ENCODE data around the gene GMDS. TPM values are rescaled to one million over a fixed set of nuclear protein-coding genes. Genes with fewer than 3 reads are reported as not detected.

The GMDS gene
- total RNA-seq, 4 donors from 2014 or later = 8.7 to 23.1 (median 18.4) TPM

- TF ChIP-seq POLR2A (IDR thresholded peaks at IDR 0.05) = no peak
- no peak for DNase-seq (ENCODE audit: low spot score in 2 of 2)
- intact Hi-C loops (cut with DNase I; ENCODE audit: low total_unique reads) = no loop called here
- no peak overlapping the region for H3K4me3 ChIP-seq (ENCODE audit: low read depth, poor library complexity, severe bottlenecking)
- WGBS, 2 donors = 88 to 91% methylated on average over 31 of the region's 31 CpGs
These were observed 664.0 kb downstream of the GMDS start for GRCh38 chr6:1581120-1581991.

GRCh38 chr6:1580585-1580984 is 664.8 kb downstream of the GMDS start:
- 67 to 69% methylated on average over 9 of the region's 9 CpGs for WGBS, 2 donors
- TF ChIP-seq CTCF (IDR thresholded peaks at IDR 0.05) (no peak), POLR2A (IDR thresholded peaks at IDR 0.05) (no peak)
- no peak overlapping the region for H3K4me3 ChIP-seq (ENCODE audit: low read depth, poor library complexity, severe bottlenecking)
- no peak for DNase-seq (ENCODE audit: low spot score in 2 of 2)
- intact Hi-C loops (cut with DNase I; ENCODE audit: low total_unique reads) = no loop called here

- no peak for DNase-seq (ENCODE audit: low spot score in 2 of 2)
- TF ChIP-seq POLR2A (IDR thresholded peaks at IDR 0.05) (no peak), CTCF (IDR thresholded peaks at IDR 0.05) (no peak)
- WGBS, 2 donors = 87 to 88% methylated on average over 6 of the region's 6 CpGs
- intact Hi-C loops (cut with DNase I; ENCODE audit: low total_unique reads) = no loop called here
- H3K4me3 ChIP-seq (ENCODE audit: low read depth, poor library complexity, severe bottlenecking) = no peak overlapping the region
These were observed 665.3 kb downstream of the GMDS start for GRCh38 chr6:1580109-1580508.

- intact Hi-C loops (cut with DNase I; ENCODE audit: low total_unique reads) = no loop called here
- no peak for TF ChIP-seq POLR2A (IDR thresholded peaks at IDR 0.05)
- 71 to 73% methylated on average over 5 of the region's 5 CpGs for WGBS, 2 donors
- H3K4me3 ChIP-seq (ENCODE audit: low read depth, poor library complexity, severe bottlenecking) = no peak overlapping the region
- DNase-seq (ENCODE audit: low spot score in 2 of 2) = no peak
These were observed 666.3 kb downstream of the GMDS start for GRCh38 chr6:1579096-1579495.

GRCh38 chr6:1577896-1578745 is 667.3 kb downstream of the GMDS start:
- intact Hi-C loops (cut with DNase I; ENCODE audit: low total_unique reads) = no loop called here
- no peak for DNase-seq (ENCODE audit: low spot score in 2 of 2)
- H3K4me3 ChIP-seq (ENCODE audit: low read depth, poor library complexity, severe bottlenecking) = no peak overlapping the region
- WGBS, 2 donors = 87% methylated on average over 19 of the region's 19 CpGs
- TF ChIP-seq POLR2A (IDR thresholded peaks at IDR 0.05) (no peak), CTCF (IDR thresholded peaks at IDR 0.05) (no peak)

GRCh38 chr6:1577146-1577680 is 668.2 kb downstream of the GMDS start:
- TF ChIP-seq POLR2A (IDR thresholded peaks at IDR 0.05) (no peak), CTCF (IDR thresholded peaks at IDR 0.05) (no peak)
- WGBS, 2 donors = 85 to 88% methylated on average over 11 of the region's 11 CpGs
- intact Hi-C loops (cut with DNase I; ENCODE audit: low total_unique reads) = no loop called here
- no peak for DNase-seq (ENCODE audit: low spot score in 2 of 2)
- H3K4me3 ChIP-seq (ENCODE audit: low read depth, poor library complexity, severe bottlenecking) = no peak overlapping the region
